ENCODE results near the gene PAK6. TPM values are rescaled to one million over a fixed set of nuclear protein-coding genes. Genes with fewer than 3 reads are reported as not detected.

The PAK6 gene
- total and polyA plus RNA-seq, 11 donors, result 0.93 to 17.4 (median 7.6) TPM

GRCh38 chr15:40249477-40250303, 10.8 kb downstream of the PAK6 start:
- H3K27ac ChIP-seq, result no peak overlapping the region
- peak in 1 of 4 donors; percentile 3 for ATAC-seq
- intact Hi-C loops (cut with DNase I), result no loop called here

DNA sequence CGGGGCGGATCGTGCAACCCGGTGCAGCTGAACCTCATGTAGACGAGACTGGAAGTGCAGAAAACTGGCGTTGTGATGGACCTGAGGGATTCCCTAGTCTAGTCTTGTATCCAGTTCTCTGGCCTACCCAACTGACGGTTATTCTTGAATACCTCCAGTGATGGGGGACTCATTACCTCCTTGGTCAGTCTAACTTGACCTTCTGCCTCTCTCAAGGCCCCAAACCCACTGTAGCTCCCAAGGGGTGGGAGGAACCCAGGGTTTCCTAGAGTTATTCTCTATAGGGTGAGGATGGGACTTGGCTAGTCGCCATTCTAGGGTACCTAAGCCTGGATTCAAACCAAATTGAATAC, 11.4 kb downstream of the PAK6 start:
- 88 to 95% (median 93%) methylated on average over 8 of the region's 8 CpGs for WGBS, 4 donors
- H3K27me3 ChIP-seq, result peaks cover 0 to 32% (median 3%) of the 10 kb centered on the region in 9 donors
- intact Hi-C loops (cut with DNase I), result no loop called here
- no peak for ATAC-seq
- no peak overlapping the region for H3K27ac ChIP-seq
- no peak for DNase-seq
- H3K4me3 ChIP-seq, result no peak overlapping the region
- H3K4me1 ChIP-seq, result peaks cover 0 to 36% (median 17%) of the 10 kb centered on the region in 12 donors
- no peaks in the 10 kb centered on the region for H3K9me3 ChIP-seq
- H3K36me3 ChIP-seq, result no peaks in the 10 kb centered on the region
- TF ChIP-seq, protein P1, sequence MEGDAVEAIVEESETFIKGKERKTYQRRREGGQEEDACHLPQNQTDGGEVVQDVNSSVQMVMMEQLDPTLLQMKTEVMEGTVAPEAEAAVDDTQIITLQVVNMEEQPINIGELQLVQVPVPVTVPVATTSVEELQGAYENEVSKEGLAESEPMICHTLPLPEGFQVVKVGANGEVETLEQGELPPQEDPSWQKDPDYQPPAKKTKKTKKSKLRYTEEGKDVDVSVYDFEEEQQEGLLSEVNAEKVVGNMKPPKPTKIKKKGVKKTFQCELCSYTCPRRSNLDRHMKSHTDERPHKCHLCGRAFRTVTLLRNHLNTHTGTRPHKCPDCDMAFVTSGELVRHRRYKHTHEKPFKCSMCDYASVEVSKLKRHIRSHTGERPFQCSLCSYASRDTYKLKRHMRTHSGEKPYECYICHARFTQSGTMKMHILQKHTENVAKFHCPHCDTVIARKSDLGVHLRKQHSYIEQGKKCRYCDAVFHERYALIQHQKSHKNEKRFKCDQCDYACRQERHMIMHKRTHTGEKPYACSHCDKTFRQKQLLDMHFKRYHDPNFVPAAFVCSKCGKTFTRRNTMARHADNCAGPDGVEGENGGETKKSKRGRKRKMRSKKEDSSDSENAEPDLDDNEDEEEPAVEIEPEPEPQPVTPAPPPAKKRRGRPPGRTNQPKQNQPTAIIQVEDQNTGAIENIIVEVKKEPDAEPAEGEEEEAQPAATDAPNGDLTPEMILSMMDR (IDR thresholded peaks at IDR 0.05), result no peak
- TF ChIP-seq POLR2A (IDR thresholded peaks at IDR 0.05), result no peak

More at GRCh38 chr15:40249477-40250303, 10.8 kb downstream of the PAK6 start:
- H3K27me3 ChIP-seq, result peaks cover 0 to 29% (median 3%) of the 10 kb centered on the region in 9 donors
- peak in 1 of 5 donors; percentile 14 for DNase-seq
- H3K4me1 ChIP-seq, result peaks cover 0 to 36% (median 17%) of the 10 kb centered on the region in 12 donors
- TF ChIP-seq POLR2A (IDR thresholded peaks at IDR 0.05), result no peak
- TF ChIP-seq, protein P1 (IDR thresholded peaks at IDR 0.05), result no peak
- no peak overlapping the region for H3K4me3 ChIP-seq
- H3K9me3 ChIP-seq, result no peaks in the 10 kb centered on the region
- H3K36me3 ChIP-seq, result no peaks in the 10 kb centered on the region
- 41 to 58% (median 46%) methylated on average over 10 to 11 of the region's 11 CpGs for WGBS, 4 donors

- H3K4me3 ChIP-seq, result no peak overlapping the region
- intact Hi-C loops (cut with DNase I), result no loop called here
- no peaks in the 10 kb centered on the region for H3K9me3 ChIP-seq
- H3K27me3 ChIP-seq, result peaks cover 0 to 32% (median 3%) of the 10 kb centered on the region in 9 donors
- no peak for TF ChIP-seq POLR2A (IDR thresholded peaks at IDR 0.05)
- TF ChIP-seq, protein P1 (IDR thresholded peaks at IDR 0.05), result no peak
- DNase-seq (peak in 1 of 5 donors; percentile 14), ATAC-seq (no peak)
- peaks cover 0 to 36% (median 17%) of the 10 kb centered on the region in 12 donors for H3K4me1 ChIP-seq
- 83 to 91% (median 88%) methylated on average over 13 of the region's 13 CpGs for WGBS, 4 donors
- peak overlapping the region in 1 of 12 donors; percentile 26 for H3K27ac ChIP-seq
- H3K36me3 ChIP-seq, result no peaks in the 10 kb centered on the region
These were observed 12.1 kb downstream of the PAK6 start for GRCh38 chr15:40250771-40251483.

Measured in heart left ventricle (tissue), 16 donors.